Activated naive CD8-positive, alpha-beta T cell (primary cell): ENCODE measurements around the gene EHBP1L1.
"Not testable (repeated sequence)": the region's sequence is repeated elsewhere in the genome, so short reads cannot be mapped to it uniquely, and the experiment has no call there.

Experiments
- H3K27ac Mint-ChIP-seq: one replicate; pipeline ENCODE4 v1.8.0; 2021; ENCODE audit warnings: mixed read lengths
- H3K27me3 Mint-ChIP-seq: one replicate; pipeline ENCODE4 v1.8.0; 2021; ENCODE audit warnings: mixed read lengths
- H3K36me3 Mint-ChIP-seq: one replicate; pipeline ENCODE4 v1.8.0; 2021; ENCODE audit warnings: mixed read lengths
- H3K4me1 Mint-ChIP-seq: one replicate; pipeline ENCODE4 v1.8.0; 2021; ENCODE audit warnings: low read depth, mixed read lengths
- H3K4me3 Mint-ChIP-seq: one replicate; pipeline ENCODE4 v1.8.0; 2021; ENCODE audit warnings: mild to moderate bottlenecking, mixed read lengths
- H3K9me3 Mint-ChIP-seq: one replicate; pipeline ENCODE4 v1.8.0; 2021; ENCODE audit warnings: low read depth, mixed read lengths

The EHBP1L1 gene

GRCh38 chr11:65633390-65634108, 57.7 kb downstream of the EHBP1L1 start:
- H3K27me3 Mint-ChIP-seq = no peaks in the 10 kb centered on the region
- H3K4me1 Mint-ChIP-seq = peaks cover 20% of the 10 kb centered on the region
- H3K9me3 Mint-ChIP-seq = no peaks in the 10 kb centered on the region
- no peak overlapping the region for H3K4me3 Mint-ChIP-seq
- no peaks in the 10 kb centered on the region for H3K36me3 Mint-ChIP-seq
- peak overlapping the region; percentile 42 for H3K27ac Mint-ChIP-seq

DNA sequence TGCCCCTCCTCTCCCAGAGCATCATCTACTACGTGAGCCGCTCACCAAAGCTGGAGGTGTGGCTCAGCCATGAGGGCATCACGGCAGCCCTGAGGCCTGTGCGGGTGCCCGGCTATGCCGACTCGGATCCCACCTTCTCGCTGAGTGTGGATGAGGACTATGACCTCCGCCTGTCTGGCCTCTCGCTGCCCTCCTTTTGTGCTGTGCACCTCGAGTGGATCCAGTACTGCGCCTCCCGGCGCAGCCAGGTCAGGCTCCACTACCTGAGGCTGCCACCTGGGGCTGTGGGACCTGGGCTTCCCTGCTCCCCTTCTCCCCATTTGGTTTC, 58.2 kb downstream of the EHBP1L1 start:
- no peaks in the 10 kb centered on the region for H3K36me3 Mint-ChIP-seq
- H3K4me3 Mint-ChIP-seq = no peak overlapping the region
- peak overlapping the region; percentile 34 for H3K27ac Mint-ChIP-seq
- peaks cover 25% of the 10 kb centered on the region for H3K4me1 Mint-ChIP-seq
- no peaks in the 10 kb centered on the region for H3K27me3 Mint-ChIP-seq
- no peaks in the 10 kb centered on the region for H3K9me3 Mint-ChIP-seq

DNA sequence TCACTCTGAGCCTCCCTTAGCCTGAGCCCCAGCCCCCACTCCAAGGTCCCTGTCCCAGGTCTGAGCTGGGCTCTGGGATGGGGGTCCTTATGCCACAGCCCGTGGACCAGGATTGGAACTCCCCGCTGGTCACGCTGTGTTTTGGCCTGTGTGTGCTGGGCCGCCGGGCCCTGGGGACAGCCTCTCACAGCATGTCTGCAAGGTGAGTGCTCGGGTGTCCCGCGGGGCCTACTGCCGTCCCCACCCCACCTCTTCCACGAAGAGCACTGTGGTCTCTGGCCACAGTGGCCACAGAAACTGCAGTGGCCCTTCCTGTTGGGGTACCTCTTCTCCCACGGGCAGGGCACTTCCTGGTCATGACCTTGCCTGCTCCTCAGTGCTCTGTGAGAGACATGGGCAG, 58.6 kb downstream of the EHBP1L1 start:
- H3K27me3 Mint-ChIP-seq = no peaks in the 10 kb centered on the region

GRCh38 chr11:65634905-65635731, 59.3 kb downstream of the EHBP1L1 start:
- Mint-ChIP-seq H3K36me3 (no peaks in the 10 kb centered on the region), H3K27me3 (no peaks in the 10 kb centered on the region), H3K9me3 (no peaks in the 10 kb centered on the region), H3K4me1 (peaks cover 32% of the 10 kb centered on the region), H3K27ac (no peak overlapping the region), H3K4me3 (no peak overlapping the region)

More for the DNA sequence above, 58.6 kb downstream of the EHBP1L1 start:
- no peaks in the 10 kb centered on the region for H3K9me3 Mint-ChIP-seq
- no peak overlapping the region for H3K27ac Mint-ChIP-seq
- H3K4me3 Mint-ChIP-seq = no peak overlapping the region
- no peaks in the 10 kb centered on the region for H3K36me3 Mint-ChIP-seq
- H3K4me1 Mint-ChIP-seq = peaks cover 25% of the 10 kb centered on the region

DNA sequence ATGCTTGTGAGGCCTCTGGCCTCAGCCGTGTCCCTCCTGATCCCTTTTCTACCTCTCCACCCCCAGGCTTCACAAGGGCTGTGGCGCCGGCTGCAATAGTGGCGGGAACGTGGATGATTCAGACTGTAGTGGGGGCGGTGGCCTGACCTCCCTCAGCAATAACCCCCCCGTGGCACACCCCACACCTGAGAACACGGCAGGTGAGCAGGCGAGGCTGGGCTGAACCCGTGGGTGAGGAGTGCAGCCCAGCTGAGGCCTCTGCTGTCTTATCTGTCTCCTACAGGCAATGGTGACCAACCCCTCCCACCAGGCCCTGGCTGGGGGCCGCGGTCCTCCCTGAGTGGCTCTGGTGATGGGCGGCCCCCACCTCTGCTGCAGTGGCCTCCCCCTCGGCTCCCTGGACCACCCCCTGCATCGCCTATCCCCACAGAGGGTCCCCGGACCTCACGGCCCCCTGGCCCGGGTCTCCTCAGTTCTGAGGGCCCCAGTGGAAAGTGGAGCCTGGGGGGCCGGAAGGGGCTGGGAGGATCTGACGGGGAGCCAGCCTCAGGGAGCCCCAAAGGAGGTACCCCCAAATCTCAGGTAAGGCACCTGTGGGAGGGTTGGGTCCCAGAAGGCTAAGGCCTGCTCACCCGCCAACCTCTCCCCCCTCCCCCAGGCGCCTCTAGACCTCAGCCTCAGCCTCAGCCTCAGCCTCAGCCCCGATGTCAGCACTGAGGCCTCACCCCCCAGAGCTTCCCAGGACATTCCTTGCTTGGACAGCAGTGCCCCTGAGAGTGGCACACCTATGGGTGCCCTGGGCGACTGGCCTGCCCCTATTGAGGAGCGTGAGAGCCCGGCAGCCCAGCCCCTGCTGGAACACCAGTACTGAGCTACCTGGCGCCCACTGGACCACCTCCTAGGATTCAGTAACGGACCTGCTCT, 60.5 kb downstream of the EHBP1L1 start:
- Mint-ChIP-seq H3K4me3 (peak overlapping the region; percentile 52), H3K36me3 (no peaks in the 10 kb centered on the region), H3K27ac (no peak overlapping the region), H3K9me3 (no peaks in the 10 kb centered on the region), H3K4me1 (peaks cover 39% of the 10 kb centered on the region), H3K27me3 (no peaks in the 10 kb centered on the region)

DNA sequence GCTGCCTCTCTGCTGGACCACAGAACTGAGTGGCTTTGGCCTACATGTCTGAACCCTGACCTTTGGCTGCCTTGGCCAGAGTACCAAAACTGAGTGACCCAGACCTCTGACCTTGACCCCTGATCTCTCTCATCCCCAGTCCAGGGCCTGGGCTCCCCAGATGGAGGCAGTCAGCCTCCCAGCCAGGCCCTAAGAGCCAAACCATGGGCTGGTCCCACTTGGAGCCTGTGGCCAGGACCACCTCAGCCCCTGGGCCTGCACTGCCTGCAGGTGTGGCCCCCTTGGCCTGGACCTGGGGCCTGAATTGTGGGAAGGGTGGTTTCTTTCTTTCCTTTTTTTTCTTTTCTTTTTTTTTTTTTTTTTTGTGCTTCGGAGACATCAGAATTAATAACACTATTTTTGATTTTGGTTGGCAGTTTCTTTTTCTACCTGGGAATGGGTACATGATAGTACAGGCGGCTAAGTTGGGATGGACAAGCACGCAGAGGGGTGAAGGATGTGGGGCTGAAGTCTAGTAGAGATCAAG, 61.2 kb downstream of the EHBP1L1 start:
- H3K4me1 Mint-ChIP-seq = peaks cover 46% of the 10 kb centered on the region
- H3K27me3 Mint-ChIP-seq = no peaks in the 10 kb centered on the region
- no peaks in the 10 kb centered on the region for H3K36me3 Mint-ChIP-seq
- peak overlapping the region; percentile 93 for H3K4me3 Mint-ChIP-seq
- no peak overlapping the region for H3K27ac Mint-ChIP-seq
- H3K9me3 Mint-ChIP-seq = no peaks in the 10 kb centered on the region

DNA sequence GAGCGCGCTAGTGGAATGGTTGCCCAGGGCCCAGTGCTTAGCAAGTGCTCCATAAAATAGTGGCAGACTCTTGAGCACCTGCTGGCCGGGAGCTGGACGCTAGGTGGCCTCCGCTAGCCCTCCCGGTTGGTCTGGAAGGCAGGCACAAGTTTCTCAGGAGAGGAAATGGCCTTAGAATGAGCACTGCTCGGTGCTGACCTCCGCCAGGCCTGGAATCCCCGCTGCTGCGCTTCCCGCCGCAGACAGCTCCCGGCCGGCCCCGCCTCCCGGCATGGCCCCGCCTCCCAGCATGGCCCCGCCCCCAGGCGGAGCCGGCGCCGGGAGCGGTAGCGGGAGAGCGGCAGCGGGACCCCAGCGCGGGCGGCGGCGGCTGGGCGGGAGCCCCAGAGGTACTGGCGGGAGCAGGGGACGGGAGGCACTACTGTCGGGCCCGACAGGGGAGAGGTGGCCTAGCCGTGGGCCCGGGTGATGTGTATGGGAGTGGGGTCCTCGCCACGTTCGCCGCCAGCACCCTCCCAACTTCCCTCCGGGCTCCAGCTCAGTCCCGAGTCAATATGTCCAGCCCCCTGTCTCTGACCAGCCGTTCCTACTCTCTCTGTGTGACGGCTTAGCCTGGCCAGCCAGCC, 62.1 kb downstream of the EHBP1L1 start, which contains the start of gene SIPA1:
Gene SIPA1 (plus strand): TSS at position 308 of the 626 bp plus-strand sequence. CDS start 2,821 bp downstream, outside the sequence.
- peak within 1 kb of the TSS; percentile 93 for H3K4me3 Mint-ChIP-seq
- peak within 1 kb of the TSS; percentile 91 for H3K27ac Mint-ChIP-seq
- H3K4me1 Mint-ChIP-seq = peaks cover 46% of the 10 kb centered on the region
- no peaks in the 10 kb centered on the region for H3K27me3 Mint-ChIP-seq
- H3K36me3 Mint-ChIP-seq = no peaks in the 10 kb centered on the region
- H3K9me3 Mint-ChIP-seq = no peaks in the 10 kb centered on the region

- not testable (repeated sequence) for H3K36me3 Mint-ChIP-seq, H3K9me3 Mint-ChIP-seq, H3K27me3 Mint-ChIP-seq
- H3K27ac Mint-ChIP-seq = peak overlapping the region; percentile 91
- peak overlapping the region; percentile 93 for H3K4me3 Mint-ChIP-seq
- peaks cover 52% of the 10 kb centered on the region for H3K4me1 Mint-ChIP-seq
These were observed 63.4 kb downstream of the EHBP1L1 start for GRCh38 chr11:65639228-65639597.

- no peaks in the 10 kb centered on the region for H3K27me3 Mint-ChIP-seq
- H3K4me1 Mint-ChIP-seq = peaks cover 51% of the 10 kb centered on the region
- H3K27ac Mint-ChIP-seq = peak overlapping the region; percentile 86
- no peaks in the 10 kb centered on the region for H3K36me3 Mint-ChIP-seq
- peak overlapping the region; percentile 83 for H3K4me3 Mint-ChIP-seq
- no peaks in the 10 kb centered on the region for H3K9me3 Mint-ChIP-seq
These were observed 64.0 kb downstream of the EHBP1L1 start for GRCh38 chr11:65639623-65640482.

- Mint-ChIP-seq H3K4me1 (peaks cover 47% of the 10 kb centered on the region), H3K36me3 (no peaks in the 10 kb centered on the region), H3K27me3 (no peaks in the 10 kb centered on the region), H3K4me3 (peak overlapping the region; percentile 84), H3K27ac (peak overlapping the region; percentile 86), H3K9me3 (no peaks in the 10 kb centered on the region)
These were observed 64.8 kb downstream of the EHBP1L1 start for GRCh38 chr11:65640483-65641296.

DNA sequence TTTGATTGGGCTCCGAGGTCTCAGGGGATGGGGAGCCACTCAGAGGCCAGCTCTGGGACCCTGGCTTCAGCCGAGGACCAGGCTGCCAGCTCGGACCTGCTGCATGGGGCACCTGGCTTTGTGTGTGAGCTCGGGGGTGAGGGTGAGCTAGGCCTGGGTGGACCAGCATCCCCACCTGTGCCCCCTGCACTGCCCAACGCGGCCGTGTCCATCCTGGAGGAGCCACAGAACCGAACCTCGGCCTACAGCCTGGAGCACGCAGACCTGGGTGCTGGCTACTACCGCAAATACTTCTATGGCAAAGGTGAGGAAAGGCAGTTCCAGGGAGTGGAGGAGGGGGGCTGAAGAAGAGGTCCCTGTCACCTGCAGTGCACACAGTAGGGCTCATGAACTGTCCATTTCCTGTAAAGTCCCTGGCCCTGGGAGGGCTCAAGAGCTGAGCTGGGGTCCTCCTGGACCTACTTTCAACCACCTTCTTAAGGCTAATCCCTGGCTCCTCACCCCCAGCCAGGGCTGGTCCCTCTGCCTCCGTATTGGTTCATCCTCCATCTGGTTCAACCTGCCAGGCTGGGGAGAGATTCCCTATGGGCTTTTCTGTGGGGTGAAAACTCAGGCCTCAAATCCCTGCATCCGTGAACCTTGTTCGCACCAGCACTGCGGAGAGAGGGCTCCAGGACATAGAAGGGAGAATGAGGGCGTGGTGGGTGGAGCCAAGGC, 65.6 kb downstream of the EHBP1L1 start:
- H3K9me3 Mint-ChIP-seq = no peaks in the 10 kb centered on the region
- peak overlapping the region; percentile 83 for H3K27ac Mint-ChIP-seq
- H3K4me1 Mint-ChIP-seq = peaks cover 47% of the 10 kb centered on the region
- H3K36me3 Mint-ChIP-seq = no peaks in the 10 kb centered on the region
- H3K4me3 Mint-ChIP-seq = peak overlapping the region; percentile 84
- H3K27me3 Mint-ChIP-seq = no peaks in the 10 kb centered on the region
